MM.1S (cell line): Measurements from ENCODE around the gene LSM4.

Experiments used
- DNase-seq: peaks from one replicate; pipeline ENCODE4 v3.0.0-alpha.2; 2015
- H2AFZ ChIP-seq: fragments of 300-600 bp; sonication (generic); 2 replicates; pipeline ENCODE4 v1.6.0; 2016; ENCODE audit warnings: antibody characterized with exemption, low read length
- H3F3A ChIP-seq: fragments of 300-600 bp; sonication (generic); 2 replicates; pipeline ENCODE4 v1.6.1; 2016; ENCODE audit warnings: mild to moderate bottlenecking, antibody characterized with exemption, low read length, moderate library complexity, mixed read lengths; ENCODE audit not compliant: insufficient read depth
- H3K27ac ChIP-seq: fragments of 300-600 bp; sonication (generic); 2 replicates; pipeline ENCODE4 v1.5.1; 2016; ENCODE audit warnings: mild to moderate bottlenecking, low read length
- H3K27me3 ChIP-seq: fragments of 300-600 bp; sonication (generic); replicated peaks from 2 replicates; pipeline ENCODE4 v1.6.0; 2016; ENCODE audit warnings: low read length; ENCODE audit not compliant: insufficient read depth
- H3K36me3 ChIP-seq: fragments of 300-600 bp; sonication (generic); replicated peaks from 2 replicates; pipeline ENCODE4 v1.6.1; 2016; ENCODE audit warnings: mild to moderate bottlenecking, low read length, mixed read lengths; ENCODE audit not compliant: insufficient read depth
- H3K4me1 ChIP-seq: fragments of 300-600 bp; sonication (generic); 2 replicates; pipeline ENCODE4 v1.6.1; 2016; ENCODE audit warnings: low read length, mixed read lengths
- H3K4me2 ChIP-seq: fragments of 300-600 bp; sonication (generic); 2 replicates; pipeline ENCODE4 v1.6.0; 2016; ENCODE audit warnings: low read depth, low read length
- H3K4me3 ChIP-seq: fragments of 300-600 bp; sonication (generic); 2 replicates; pipeline ENCODE4 v1.5.1; 2016; ENCODE audit warnings: low read length, mixed read lengths
- H3K79me2 ChIP-seq: fragments of 300-600 bp; sonication (generic); 2 replicates; pipeline ENCODE4 v1.6.1; 2016; ENCODE audit warnings: mixed run types, low read length, mixed read lengths
- H3K9ac ChIP-seq: fragments of 300-600 bp; sonication (generic); 2 replicates; pipeline ENCODE4 v1.6.1; 2016; ENCODE audit warnings: low read length, mixed read lengths
- H3K9me2 ChIP-seq: fragments of 300-600 bp; sonication (generic); replicated peaks from 2 replicates; pipeline ENCODE4 v1.6.1; 2016; ENCODE audit warnings: mild to moderate bottlenecking, low read length, mixed read lengths; ENCODE audit not compliant: insufficient read depth
- H3K9me3 ChIP-seq: fragments of 300-600 bp; sonication (generic); replicated peaks from 2 replicates; pipeline ENCODE4 v1.6.1; 2016; ENCODE audit warnings: mild to moderate bottlenecking, low read length, mixed read lengths; ENCODE audit not compliant: insufficient read depth
- H4K20me1 ChIP-seq: fragments of 300-600 bp; sonication (generic); 2 replicates; pipeline ENCODE4 v1.6.1; 2016; ENCODE audit warnings: mild to moderate bottlenecking, low read length, moderate library complexity, mixed read lengths; ENCODE audit not compliant: insufficient read depth
- CTCF ChIP-seq: fragments of 300-600 bp; sonication (generic); IDR thresholded peaks from 2 replicates; pipeline ENCODE4 v1.5.1; 2016; ENCODE audit warnings: antibody characterized with exemption, low read length, mixed read lengths
- EZH2 ChIP-seq: fragments of 300-600 bp; sonication (generic); optimal IDR thresholded peaks from 2 replicates; pipeline ENCODE3; 2017; ENCODE audit warnings: low read depth, mild to moderate bottlenecking, antibody characterized with exemption, low read length, mixed read lengths
- EZH2phosphoT487 ChIP-seq: fragments of 300-600 bp; sonication (generic); IDR thresholded peaks from 2 replicates; pipeline ENCODE4 v1.6.1; 2018; ENCODE audit warnings: antibody characterized with exemption, low read length

Gene LSM4

DNA sequence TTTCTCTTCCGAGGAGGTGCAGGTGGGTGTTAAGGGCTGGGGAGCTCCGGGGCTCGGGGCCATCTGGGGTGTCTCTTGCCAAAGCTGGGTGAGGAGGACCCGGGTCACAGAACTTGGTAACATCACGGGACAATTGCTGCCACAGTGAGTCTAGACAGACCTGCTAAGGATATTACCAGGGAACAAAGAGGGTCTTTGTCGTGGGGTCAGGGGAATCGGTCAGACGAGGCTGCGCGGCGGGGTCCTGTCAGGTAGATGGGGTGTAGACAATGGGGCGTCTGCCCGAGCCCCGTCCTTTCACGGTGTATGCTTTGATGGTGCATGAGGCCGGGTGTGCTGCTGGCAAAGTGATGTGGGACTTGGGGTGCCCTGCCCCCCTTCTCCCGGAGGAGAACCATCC lies 25.3 kb upstream of the LSM4 start:
- TF ChIP-seq CTCF (no peak), EZH2phosphoT487 (no peak), EZH2 (no peak)
- H3K9me3 ChIP-seq = no peaks in the 10 kb centered on the region
- H3K9me2 ChIP-seq = no peaks in the 10 kb centered on the region

GRCh38 chr19:18346091-18346490 lies 23.2 kb upstream of the LSM4 start:
- Histone ChIP-seq H4K20me1 (no peaks in the 10 kb centered on the region), H3K4me2 (no peak overlapping the region), H3K27me3 (no peaks in the 10 kb centered on the region), H3K9me2 (no peaks in the 10 kb centered on the region), H3K9ac (no peak overlapping the region), H3K9me3 (no peaks in the 10 kb centered on the region), H3K79me2 (0 out of 2 replicates have a peak, but pooled peaks cover 5% of the 10 kb centered on the region), H3K36me3 (no peaks in the 10 kb centered on the region), H2AFZ (no peak overlapping the region), H3K27ac (no peak overlapping the region), H3K4me1 (no peaks in the 10 kb centered on the region), H3F3A (no peaks in the 10 kb centered on the region), H3K4me3 (no peak overlapping the region)
- TF ChIP-seq CTCF (no peak), EZH2phosphoT487 (no peak), EZH2 (no peak)
- no peak for DNase-seq

More for the DNA sequence above, 25.3 kb upstream of the LSM4 start:
- H2AFZ ChIP-seq = no peak overlapping the region
- H3K4me1 ChIP-seq = no peaks in the 10 kb centered on the region
- no peak overlapping the region for H3K4me2 ChIP-seq
- H3F3A ChIP-seq = no peaks in the 10 kb centered on the region
- H3K4me3 ChIP-seq = no peak overlapping the region
- no peaks in the 10 kb centered on the region for H4K20me1 ChIP-seq
- H3K79me2 ChIP-seq = no peaks in the 10 kb centered on the region
- DNase-seq = no peak
- no peak overlapping the region for H3K9ac ChIP-seq
- H3K36me3 ChIP-seq = no peaks in the 10 kb centered on the region
- no peaks in the 10 kb centered on the region for H3K27me3 ChIP-seq
- no peak overlapping the region for H3K27ac ChIP-seq

GRCh38 chr19:18345296-18345695 lies 22.4 kb upstream of the LSM4 start:
- H3K9ac ChIP-seq = no peak overlapping the region
- no peak overlapping the region for H3K4me2 ChIP-seq
- no peak overlapping the region for H2AFZ ChIP-seq
- no peaks in the 10 kb centered on the region; the same call in 1 of the 2 replicates for H3F3A ChIP-seq
- H3K9me3 ChIP-seq = no peaks in the 10 kb centered on the region
- no peak overlapping the region for H3K4me3 ChIP-seq
- TF ChIP-seq EZH2phosphoT487 (no peak), CTCF (no peak), EZH2 (no peak)
- no peaks in the 10 kb centered on the region for H3K9me2 ChIP-seq
- H3K36me3 ChIP-seq = no peaks in the 10 kb centered on the region
- no peak overlapping the region for H3K27ac ChIP-seq
- no peaks in the 10 kb centered on the region for H4K20me1 ChIP-seq
- 0 out of 2 replicates have a peak, but pooled peaks cover 5% of the 10 kb centered on the region for H3K79me2 ChIP-seq
- no peak for DNase-seq
- H3K27me3 ChIP-seq = no peaks in the 10 kb centered on the region
- H3K4me1 ChIP-seq = no peaks in the 10 kb centered on the region
